ENCODE measurements around the gene KASH5. TPM values are rescaled to one million over a fixed set of nuclear protein-coding genes. Genes with fewer than 3 reads are reported as not detected.
"Not testable (repeated sequence)": the region's sequence is repeated elsewhere in the genome, so short reads cannot be mapped to it uniquely, and the experiment has no call there.

Gene KASH5
- total RNA-seq, 2 experiments from 2014 or later, result 12.0 to 16.3 TPM

DNA sequence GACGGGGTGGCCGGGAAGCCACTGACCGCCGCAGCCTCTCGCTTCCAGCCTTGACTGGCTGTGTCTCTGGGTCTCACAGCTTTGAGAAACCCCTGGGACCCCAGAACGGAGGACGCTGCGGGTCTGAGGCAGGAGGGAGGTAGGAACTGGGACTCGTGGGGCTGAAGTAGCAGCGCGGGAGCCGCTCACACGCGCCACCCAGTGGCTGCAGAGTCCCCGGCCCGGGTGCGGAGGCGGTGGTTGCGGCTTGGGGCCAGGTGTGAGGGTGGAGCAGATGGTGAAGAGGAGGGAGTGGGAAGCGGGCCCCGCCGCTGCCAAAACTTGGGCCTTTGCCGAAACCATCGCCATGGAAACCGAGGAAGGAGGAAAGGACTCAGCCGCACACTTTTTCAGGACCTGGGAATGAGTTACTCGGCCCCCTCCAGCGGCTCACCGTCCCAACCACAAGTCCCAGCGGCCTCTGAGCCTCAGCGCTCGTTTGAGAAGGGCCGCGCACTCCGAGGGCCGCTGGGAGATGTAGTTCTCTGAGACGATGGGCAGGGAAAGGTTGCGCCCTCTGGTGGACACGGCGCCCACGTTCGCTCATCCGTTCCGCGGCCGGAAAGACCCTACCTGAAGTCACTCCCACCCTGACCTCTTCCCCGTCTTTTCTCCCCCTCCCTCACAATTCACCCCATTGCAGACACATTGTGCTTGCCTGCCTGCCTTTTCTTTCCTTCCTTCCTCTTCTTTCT lies 55.5 kb downstream of the KASH5 start:
- TF ChIP-seq EZH2phosphoT487 (IDR thresholded peaks at IDR 0.05; ENCODE audit: borderline replicate concordance, low read depth, low read length) (no peak), CTCF (conservative IDR thresholded peaks at IDR 0.05; ENCODE audit: low read length) (peak; percentile 89)
- H3K4me3 ChIP-seq (ENCODE audit: low read depth, low read length, poor library complexity, severe bottlenecking), result peak overlapping the region; percentile 71
- peak; percentile 97 for DNase-seq (ENCODE audit: low spot score)
- no peaks in the 10 kb centered on the region for H3K79me2 ChIP-seq (ENCODE audit: insufficient read depth, low read depth, low read length)
- peak overlapping the region; percentile 61 for H3K27ac ChIP-seq (ENCODE audit: low read depth, low read length, poor library complexity, severe bottlenecking)
- intact Hi-C loops (cut with micrococcal nuclease; ENCODE audit: unreplicated experiment), result loop anchor here (1.0 to 10.0 kb wide), 5 partner anchors 51 to 217 kb away; partner anchors contain the start of gene CD37
- no peaks in the 10 kb centered on the region for H3K9me3 ChIP-seq (ENCODE audit: low read length)
- H2AFZ ChIP-seq (ENCODE audit: low read length), result peak overlapping the region; percentile 92
- POLR2A ChIA-PET, result interaction anchor here (0.5 to 0.9 kb wide), 3 partner anchors 8 to 137 kb away, joined by 3 to 7 read pairs (median 4); partner anchors contain the start of gene PIH1D1
- BruUV-seq (replicated peaks), result no TSS peak
- H3K4me1 ChIP-seq (ENCODE audit: insufficient read depth, low read length, poor library complexity, severe bottlenecking), result peaks cover 6% of the 10 kb centered on the region
- peak overlapping the region; percentile 91 for H3K4me2 ChIP-seq (ENCODE audit: low read length)
- H3K36me3 ChIP-seq (ENCODE audit: insufficient read depth, low read length), result peaks cover 22% of the 10 kb centered on the region
- no peaks in the 10 kb centered on the region for H3K9me2 ChIP-seq (ENCODE audit: insufficient read depth, low read length)
- CTCF ChIA-PET (ENCODE audit: unreplicated experiment), result no interaction called here
- H4K20me1 ChIP-seq (ENCODE audit: insufficient read depth, low read length), result no peaks in the 10 kb centered on the region

- H3K9me2 ChIP-seq (ENCODE audit: insufficient read depth, low read length); H3K79me2 ChIP-seq (ENCODE audit: insufficient read depth, low read depth, low read length); CTCF ChIA-PET (ENCODE audit: unreplicated experiment); H4K20me1 ChIP-seq (ENCODE audit: insufficient read depth, low read length); H3K4me1 ChIP-seq (ENCODE audit: insufficient read depth, low read length, poor library complexity, severe bottlenecking); DNase-seq (ENCODE audit: low spot score); H3K9me3 ChIP-seq (ENCODE audit: low read length); H3K27ac ChIP-seq (ENCODE audit: low read depth, low read length, poor library complexity, severe bottlenecking); H3K4me3 ChIP-seq (ENCODE audit: low read depth, low read length, poor library complexity, severe bottlenecking); H2AFZ ChIP-seq (ENCODE audit: low read length); BruUV-seq (replicated peaks): not testable (repeated sequence)
- H3K4me2 ChIP-seq (ENCODE audit: low read length), result 0 out of 2 replicates have a peak overlapping the region, but pooled peaks have one; percentile 19
- POLR2A ChIA-PET, result interaction anchor here (0.6 kb wide), 1 partner anchor 9 kb away, joined by 7 read pairs; no protein-coding TSS in a partner anchor
- intact Hi-C loops (cut with micrococcal nuclease; ENCODE audit: unreplicated experiment), result loop anchor here (10.0 kb wide), 1 partner anchor 109 kb away; the partner anchor contains the start of gene CD37
- H3K36me3 ChIP-seq (ENCODE audit: insufficient read depth, low read length), result peaks cover 29% of the 10 kb centered on the region
These were observed 56.2 kb downstream of the KASH5 start for GRCh38 chr19:49444100-49444700.

- H3K27ac ChIP-seq (ENCODE audit: low read depth, low read length, poor library complexity, severe bottlenecking), result no peak overlapping the region
- no peaks in the 10 kb centered on the region for H4K20me1 ChIP-seq (ENCODE audit: insufficient read depth, low read length)
- H3K4me1 ChIP-seq (ENCODE audit: insufficient read depth, low read length, poor library complexity, severe bottlenecking), result peaks cover 15% of the 10 kb centered on the region
- no peaks in the 10 kb centered on the region for H3K9me2 ChIP-seq (ENCODE audit: insufficient read depth, low read length)
- intact Hi-C loops (cut with micrococcal nuclease; ENCODE audit: unreplicated experiment), result loop anchor here (10.0 kb wide), 1 partner anchor 111 kb away; the partner anchor contains the start of gene CD37
- H2AFZ ChIP-seq (ENCODE audit: low read length), result no peak overlapping the region
- ChIA-PET POLR2A (interaction anchor here (0.6 kb wide), 1 partner anchor 347 kb away, joined by 5 read pairs; no protein-coding TSS in a partner anchor), CTCF (ENCODE audit: unreplicated experiment) (interaction anchor here (0.6 kb wide), 1 partner anchor 52 kb away, joined by 3 read pairs; no protein-coding TSS in a partner anchor)
- no peak overlapping the region for H3K4me3 ChIP-seq (ENCODE audit: low read depth, low read length, poor library complexity, severe bottlenecking)
- no TSS peak for BruUV-seq (replicated peaks)
- TF ChIP-seq CTCF (conservative IDR thresholded peaks at IDR 0.05; ENCODE audit: low read length) (no peak), EZH2phosphoT487 (IDR thresholded peaks at IDR 0.05; ENCODE audit: borderline replicate concordance, low read depth, low read length) (no peak)
- H3K36me3 ChIP-seq (ENCODE audit: insufficient read depth, low read length), result peaks cover 43% of the 10 kb centered on the region
- no peaks in the 10 kb centered on the region for H3K9me3 ChIP-seq (ENCODE audit: low read length)
- DNase-seq (ENCODE audit: low spot score), result no peak
- H3K4me2 ChIP-seq (ENCODE audit: low read length), result no peak overlapping the region
- peaks cover 11% of the 10 kb centered on the region for H3K79me2 ChIP-seq (ENCODE audit: insufficient read depth, low read depth, low read length)
These were observed 57.9 kb downstream of the KASH5 start for GRCh38 chr19:49445997-49446396.

Data from OCI-LY7 (cell line).